ENCODE results near the gene FOXC1. TPM values are rescaled to one million over a fixed set of nuclear protein-coding genes. Genes with fewer than 3 reads are reported as not detected.

Gene FOXC1
- total RNA-seq, 1 experiment from 2014 or later = 40.7 TPM

DNA sequence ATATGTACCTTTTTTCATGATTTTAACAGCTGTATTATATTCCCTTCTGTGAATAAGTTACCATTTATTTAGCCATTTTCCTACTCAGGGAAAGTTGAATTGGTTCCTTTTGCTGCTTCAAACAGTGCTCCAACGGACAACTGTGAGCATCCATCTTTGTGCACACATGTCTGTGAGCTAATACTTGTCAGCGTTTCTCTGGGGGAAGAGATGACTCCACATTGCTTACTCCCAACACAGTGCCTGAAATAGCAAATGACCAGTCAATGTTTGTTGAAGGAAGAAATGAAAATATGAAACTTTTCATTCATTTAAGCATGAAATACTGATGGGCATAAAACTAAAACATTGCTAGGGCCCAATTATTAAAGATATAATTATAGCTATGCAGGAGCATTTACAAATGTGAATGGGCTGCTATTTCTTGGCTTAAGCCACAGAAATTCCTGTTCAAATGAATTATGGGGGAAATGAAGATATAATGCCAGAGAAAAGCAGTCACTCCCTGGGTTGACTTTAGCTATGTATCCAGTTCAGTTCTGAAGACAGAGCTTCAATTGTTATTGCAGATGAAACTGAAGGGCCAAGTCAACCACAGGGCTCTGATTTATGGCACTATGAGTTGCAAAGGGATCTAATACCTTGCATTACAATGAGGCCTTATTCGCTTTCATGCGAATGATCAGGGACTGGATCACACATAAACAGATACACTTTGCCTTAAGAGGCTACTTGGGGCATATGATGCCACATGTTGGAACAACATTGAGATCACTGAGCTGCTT is 47.4 kb upstream of the FOXC1 start:
- Histone ChIP-seq H3K4me2 (ENCODE audit: low read length) (no peak overlapping the region), H3K79me2 (ENCODE audit: insufficient read depth, low read length) (no peaks in the 10 kb centered on the region), H3K9me2 (ENCODE audit: insufficient read depth) (no peaks in the 10 kb centered on the region), H2AFZ (ENCODE audit: low read depth, low read length, poor library complexity, severe bottlenecking) (no peak overlapping the region), H3K9ac (ENCODE audit: low read length) (no peak overlapping the region), H3K9me3 (ENCODE audit: control insufficient read depth in 1 of 2, insufficient read depth in 1 of 2, low read depth in 1 of 2, low read length in 2 of 2) (no peaks in the 10 kb centered on the region), H3K27ac (ENCODE audit: low read depth, low read length) (no peak overlapping the region), H3K36me3 (ENCODE audit: control insufficient read depth in 1 of 2, insufficient read depth in 2 of 2, low read length in 2 of 2) (no peaks in the 10 kb centered on the region), H3K4me3 (replicated peaks in 1 of 2; ENCODE audit: low read depth in 1 of 2, low read length in 2 of 2) (no peak overlapping the region), H3K27me3 (ENCODE audit: insufficient read depth, low read length) (no peaks in the 10 kb centered on the region), H3K4me1 (ENCODE audit: control insufficient read depth in 1 of 2, insufficient read depth in 2 of 2, low read length in 2 of 2) (0 out of 4 replicates have a peak, but pooled peaks cover 0 to 3% of the 10 kb centered on the region in 2 experiments), H4K20me1 (ENCODE audit: insufficient read depth) (no peaks in the 10 kb centered on the region)
- CTCF ChIA-PET = interaction anchor here (2.8 kb wide), 1 partner anchor 10 kb away, joined by 12 read pairs; no protein-coding TSS in a partner anchor
- TF ChIP-seq SP1 (IDR thresholded peaks at IDR 0.05; ENCODE audit: low read depth) = no peak
- TF ChIP-seq, protein P1, sequence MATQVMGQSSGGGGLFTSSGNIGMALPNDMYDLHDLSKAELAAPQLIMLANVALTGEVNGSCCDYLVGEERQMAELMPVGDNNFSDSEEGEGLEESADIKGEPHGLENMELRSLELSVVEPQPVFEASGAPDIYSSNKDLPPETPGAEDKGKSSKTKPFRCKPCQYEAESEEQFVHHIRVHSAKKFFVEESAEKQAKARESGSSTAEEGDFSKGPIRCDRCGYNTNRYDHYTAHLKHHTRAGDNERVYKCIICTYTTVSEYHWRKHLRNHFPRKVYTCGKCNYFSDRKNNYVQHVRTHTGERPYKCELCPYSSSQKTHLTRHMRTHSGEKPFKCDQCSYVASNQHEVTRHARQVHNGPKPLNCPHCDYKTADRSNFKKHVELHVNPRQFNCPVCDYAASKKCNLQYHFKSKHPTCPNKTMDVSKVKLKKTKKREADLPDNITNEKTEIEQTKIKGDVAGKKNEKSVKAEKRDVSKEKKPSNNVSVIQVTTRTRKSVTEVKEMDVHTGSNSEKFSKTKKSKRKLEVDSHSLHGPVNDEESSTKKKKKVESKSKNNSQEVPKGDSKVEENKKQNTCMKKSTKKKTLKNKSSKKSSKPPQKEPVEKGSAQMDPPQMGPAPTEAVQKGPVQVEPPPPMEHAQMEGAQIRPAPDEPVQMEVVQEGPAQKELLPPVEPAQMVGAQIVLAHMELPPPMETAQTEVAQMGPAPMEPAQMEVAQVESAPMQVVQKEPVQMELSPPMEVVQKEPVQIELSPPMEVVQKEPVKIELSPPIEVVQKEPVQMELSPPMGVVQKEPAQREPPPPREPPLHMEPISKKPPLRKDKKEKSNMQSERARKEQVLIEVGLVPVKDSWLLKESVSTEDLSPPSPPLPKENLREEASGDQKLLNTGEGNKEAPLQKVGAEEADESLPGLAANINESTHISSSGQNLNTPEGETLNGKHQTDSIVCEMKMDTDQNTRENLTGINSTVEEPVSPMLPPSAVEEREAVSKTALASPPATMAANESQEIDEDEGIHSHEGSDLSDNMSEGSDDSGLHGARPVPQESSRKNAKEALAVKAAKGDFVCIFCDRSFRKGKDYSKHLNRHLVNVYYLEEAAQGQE (IDR thresholded peaks at IDR 0.05; ENCODE audit: low read depth) = no peak
- TF ChIP-seq TCF7L2 (IDR thresholded peaks at IDR 0.05; ENCODE audit: borderline replicate concordance, extremely low read depth, insufficient read depth, insufficient read length) = no peak
- TF ChIP-seq, protein P2, sequence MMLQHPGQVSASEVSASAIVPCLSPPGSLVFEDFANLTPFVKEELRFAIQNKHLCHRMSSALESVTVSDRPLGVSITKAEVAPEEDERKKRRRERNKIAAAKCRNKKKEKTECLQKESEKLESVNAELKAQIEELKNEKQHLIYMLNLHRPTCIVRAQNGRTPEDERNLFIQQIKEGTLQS (IDR thresholded peaks at IDR 0.05) = no peak
- intact Hi-C loops (cut with micrococcal nuclease) = no loop called here
- POLR2A ChIA-PET = no interaction called here
- DNase-seq (ENCODE audit: low read depth, low spot score) = no peak
- RAD21 ChIA-PET (ENCODE audit: low non-redundant PET in 1 of 2, low total read pairs in 2 of 2, uncharacterized antibody in 2 of 2, unreplicated experiment in 2 of 2) = no interaction called here
- ATAC-seq = no peak
- no TSS peak for BruUV-seq (replicated peaks)

Data from HCT116 (cell line).